ENCODE measurements around the gene DDAH1. TPM values are rescaled to one million over a fixed set of nuclear protein-coding genes. Genes with fewer than 3 reads are reported as not detected.

DDAH1 gene
- total RNA-seq, 2 donors from 2014 or later = 11.2 to 31.4 TPM

DNA sequence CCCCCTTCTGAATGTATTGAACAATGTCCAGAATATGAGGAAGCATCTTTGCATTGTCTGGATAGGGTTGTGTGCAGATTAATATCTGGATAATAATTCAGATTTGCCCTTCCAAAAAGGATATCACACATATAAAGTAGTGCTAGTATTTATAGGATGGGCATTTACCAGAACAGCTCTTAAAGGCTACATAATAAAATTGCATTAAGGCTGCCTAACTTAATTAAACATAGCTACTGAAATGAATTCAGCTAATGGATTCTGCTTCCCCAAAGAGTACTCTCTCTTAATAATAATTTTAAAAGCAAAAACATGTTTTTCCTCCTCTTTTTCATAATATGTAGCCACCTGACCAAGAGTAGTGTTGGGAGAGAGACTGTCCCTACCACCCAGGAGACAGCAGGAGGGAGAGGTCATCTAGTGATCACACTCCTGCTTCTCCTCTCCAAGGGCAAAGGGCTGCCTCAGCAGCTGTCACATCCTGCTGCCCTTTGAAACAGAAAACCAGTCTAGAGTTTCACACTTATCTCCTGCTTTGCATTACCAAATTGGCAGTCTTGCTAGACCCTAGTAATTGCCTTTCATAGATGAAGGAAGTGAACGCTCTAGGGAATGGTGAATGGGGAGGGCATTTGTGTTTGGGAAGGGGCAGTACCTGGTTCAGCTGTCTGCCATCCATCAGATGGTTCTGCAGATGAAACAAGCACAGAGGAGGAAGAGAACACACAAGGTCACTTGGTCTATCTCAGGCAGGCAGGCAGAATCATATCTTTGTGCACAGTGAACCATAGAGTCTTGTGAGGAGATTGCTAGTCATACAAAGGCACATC lies 29.3 kb upstream of the DDAH1 start:
- Histone ChIP-seq H3K36me3 (replicated peaks in 1 of 2; ENCODE audit: insufficient read depth in 1 of 2, low read depth in 2 of 2) (no peaks in the 10 kb centered on the region), H3K27me3 (no peaks in the 10 kb centered on the region), H3K4me3 (no peak overlapping the region), H3K4me1 (no peaks in the 10 kb centered on the region), H3K9me3 (no peaks in the 10 kb centered on the region), H3K27ac (no peak overlapping the region)
- no peak for DNase-seq
- intact Hi-C loops (cut with DNase I) = no loop called here
- ATAC-seq = no peak
- no peak for TF ChIP-seq POLR2A (IDR thresholded peaks at IDR 0.05)
- TF ChIP-seq, protein P1, sequence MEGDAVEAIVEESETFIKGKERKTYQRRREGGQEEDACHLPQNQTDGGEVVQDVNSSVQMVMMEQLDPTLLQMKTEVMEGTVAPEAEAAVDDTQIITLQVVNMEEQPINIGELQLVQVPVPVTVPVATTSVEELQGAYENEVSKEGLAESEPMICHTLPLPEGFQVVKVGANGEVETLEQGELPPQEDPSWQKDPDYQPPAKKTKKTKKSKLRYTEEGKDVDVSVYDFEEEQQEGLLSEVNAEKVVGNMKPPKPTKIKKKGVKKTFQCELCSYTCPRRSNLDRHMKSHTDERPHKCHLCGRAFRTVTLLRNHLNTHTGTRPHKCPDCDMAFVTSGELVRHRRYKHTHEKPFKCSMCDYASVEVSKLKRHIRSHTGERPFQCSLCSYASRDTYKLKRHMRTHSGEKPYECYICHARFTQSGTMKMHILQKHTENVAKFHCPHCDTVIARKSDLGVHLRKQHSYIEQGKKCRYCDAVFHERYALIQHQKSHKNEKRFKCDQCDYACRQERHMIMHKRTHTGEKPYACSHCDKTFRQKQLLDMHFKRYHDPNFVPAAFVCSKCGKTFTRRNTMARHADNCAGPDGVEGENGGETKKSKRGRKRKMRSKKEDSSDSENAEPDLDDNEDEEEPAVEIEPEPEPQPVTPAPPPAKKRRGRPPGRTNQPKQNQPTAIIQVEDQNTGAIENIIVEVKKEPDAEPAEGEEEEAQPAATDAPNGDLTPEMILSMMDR (IDR thresholded peaks at IDR 0.05) = no peak
- 86 to 93% methylated on average over 1 of the region's 1 CpG for WGBS, 2 donors

DNA sequence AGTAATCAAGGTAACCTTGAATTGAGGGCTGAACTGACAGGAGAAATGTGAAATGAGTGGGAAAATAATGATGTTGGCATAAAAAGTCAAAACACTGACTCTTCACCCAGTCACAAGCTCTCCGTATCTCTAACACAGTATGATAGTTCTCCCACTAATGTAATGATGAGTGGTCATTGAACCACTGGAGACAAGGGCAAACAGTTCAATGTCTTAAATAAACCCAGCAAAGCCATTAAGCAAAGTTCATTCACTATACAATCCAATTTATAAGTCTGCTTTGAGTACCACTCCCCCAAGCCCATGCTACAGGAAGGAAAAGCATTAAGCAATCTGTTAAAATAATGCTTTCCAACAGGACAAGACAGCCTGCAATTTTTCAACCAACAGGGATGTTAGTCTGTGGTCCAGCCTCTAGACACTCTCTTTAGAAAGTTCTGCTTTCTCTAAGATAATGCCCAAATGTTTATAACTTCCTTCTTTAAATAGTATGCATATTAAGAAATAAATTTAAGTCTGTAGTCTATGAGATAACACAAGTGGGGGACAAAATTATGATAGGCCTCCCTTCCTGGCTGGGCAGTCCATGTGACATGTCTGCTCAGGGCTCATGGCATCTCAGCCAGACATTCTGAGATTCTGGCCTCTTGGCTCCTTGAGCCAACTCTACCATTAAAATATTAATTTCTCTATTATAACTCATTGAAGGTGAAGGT lies 25.5 kb upstream of the DDAH1 start:
- H3K27me3 ChIP-seq = no peaks in the 10 kb centered on the region
- ATAC-seq (no peak), DNase-seq (no peak)
- intact Hi-C loops (cut with DNase I) = no loop called here
- WGBS, 2 donors = 88 to 91% methylated on average over 1 of the region's 1 CpG
- no peak for TF ChIP-seq POLR2A (IDR thresholded peaks at IDR 0.05)
- TF ChIP-seq, protein P1 (IDR thresholded peaks at IDR 0.05) = no peak
- no peaks in the 10 kb centered on the region for H3K36me3 ChIP-seq (replicated peaks in 1 of 2; ENCODE audit: insufficient read depth in 1 of 2, low read depth in 2 of 2)
- no peak overlapping the region for H3K27ac ChIP-seq
- H3K4me3 ChIP-seq = no peak overlapping the region
- no peaks in the 10 kb centered on the region for H3K4me1 ChIP-seq
- no peaks in the 10 kb centered on the region for H3K9me3 ChIP-seq

DNA sequence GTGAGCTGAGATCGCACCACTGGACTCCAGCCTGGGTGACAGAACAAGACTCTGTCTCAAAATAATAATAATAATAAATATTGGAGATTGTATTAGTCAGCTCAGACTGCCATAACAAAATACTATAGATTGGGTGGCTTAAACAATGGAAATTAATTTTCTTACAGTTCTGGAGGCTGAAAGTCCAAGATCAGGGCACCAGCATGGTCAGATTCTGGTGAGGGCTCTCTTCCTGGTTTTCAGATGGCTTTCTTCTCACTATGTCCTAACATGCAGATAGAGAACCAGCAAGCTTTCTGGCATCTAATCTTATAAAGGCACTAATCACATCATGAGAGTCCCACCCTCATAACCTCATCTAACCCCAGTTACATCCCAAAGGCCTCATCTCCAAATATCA lies 23.2 kb upstream of the DDAH1 start:
- no peaks in the 10 kb centered on the region for H3K27me3 ChIP-seq
- TF ChIP-seq POLR2A (IDR thresholded peaks at IDR 0.05) = no peak
- TF ChIP-seq, protein P1 (IDR thresholded peaks at IDR 0.05) = no peak
- no peak for DNase-seq
- no peaks in the 10 kb centered on the region for H3K4me1 ChIP-seq
- H3K27ac ChIP-seq = no peak overlapping the region
- no peaks in the 10 kb centered on the region for H3K36me3 ChIP-seq (replicated peaks in 1 of 2; ENCODE audit: insufficient read depth in 1 of 2, low read depth in 2 of 2)
- intact Hi-C loops (cut with DNase I) = no loop called here
- ATAC-seq = no peak
- no peak overlapping the region for H3K4me3 ChIP-seq
- 93 to 100% methylated on average over 1 of the region's 1 CpG for WGBS, 2 donors
- no peaks in the 10 kb centered on the region for H3K9me3 ChIP-seq

DNA sequence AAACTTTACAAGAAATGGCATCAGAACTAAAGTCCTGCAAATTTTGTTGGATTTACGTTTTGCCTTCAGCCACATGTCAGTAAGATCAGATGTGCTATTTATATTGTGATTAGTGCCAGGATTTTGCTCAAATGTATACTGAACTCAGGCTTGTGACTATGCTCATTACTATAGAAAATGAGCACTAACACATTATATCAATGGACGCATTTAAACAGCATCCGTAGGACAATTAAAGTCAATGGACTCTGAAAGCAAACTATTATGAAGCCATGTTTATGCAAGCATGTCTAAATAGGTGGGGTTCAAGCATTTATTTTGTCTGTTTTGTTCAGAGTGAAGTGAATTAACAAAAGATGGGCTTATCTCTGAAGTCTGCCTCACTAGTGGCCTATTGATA lies 20.6 kb upstream of the DDAH1 start:
- no peaks in the 10 kb centered on the region for H3K36me3 ChIP-seq (replicated peaks in 1 of 2; ENCODE audit: insufficient read depth in 1 of 2, low read depth in 2 of 2)
- no peak overlapping the region for H3K27ac ChIP-seq
- H3K9me3 ChIP-seq = no peaks in the 10 kb centered on the region
- no peak overlapping the region for H3K4me3 ChIP-seq
- H3K4me1 ChIP-seq = no peaks in the 10 kb centered on the region
- WGBS, 2 donors = 90 to 93% methylated on average over 3 of the region's 3 CpGs
- DNase-seq (no peak), ATAC-seq (no peak)
- H3K27me3 ChIP-seq = no peaks in the 10 kb centered on the region
- TF ChIP-seq POLR2A (IDR thresholded peaks at IDR 0.05) = no peak
- intact Hi-C loops (cut with DNase I) = no loop called here

DNA sequence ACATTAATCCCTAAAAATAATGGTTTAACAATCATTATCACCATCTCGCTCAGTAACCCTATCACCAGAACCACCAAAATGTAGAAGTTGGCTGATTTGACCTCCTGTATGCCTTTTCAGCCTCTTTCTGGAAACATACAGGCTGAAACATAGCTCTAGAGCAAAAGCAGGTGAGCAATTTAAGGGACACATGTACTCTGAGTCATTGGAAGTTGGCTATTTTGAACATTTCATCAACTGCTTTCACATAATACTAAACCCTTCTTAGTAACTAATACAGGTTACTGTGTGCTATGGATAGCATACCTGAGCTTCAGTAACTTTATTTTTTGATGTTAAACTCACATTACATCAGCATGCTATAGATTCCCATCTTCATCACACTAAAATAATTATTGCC lies 19.8 kb upstream of the DDAH1 start:
- DNase-seq (no peak), ATAC-seq (no peak)
- Histone ChIP-seq H3K4me3 (no peak overlapping the region), H3K36me3 (replicated peaks in 1 of 2; ENCODE audit: insufficient read depth in 1 of 2, low read depth in 2 of 2) (no peaks in the 10 kb centered on the region), H3K27ac (no peak overlapping the region), H3K4me1 (no peaks in the 10 kb centered on the region), H3K27me3 (no peaks in the 10 kb centered on the region), H3K9me3 (no peaks in the 10 kb centered on the region)
- WGBS, 2 donors = 100% methylated on average over 1 of the region's 1 CpG
- TF ChIP-seq, protein P1 (IDR thresholded peaks at IDR 0.05) = no peak
- TF ChIP-seq POLR2A (IDR thresholded peaks at IDR 0.05) = no peak
- intact Hi-C loops (cut with DNase I) = no loop called here

Data from body of pancreas (tissue), 4 donors.